Liver (tissue), 9 donors: ENCODE data around the gene CDCP2. TPM values are rescaled to one million over a fixed set of nuclear protein-coding genes. Genes with fewer than 3 reads are reported as not detected.

Experiments used
- DNase-seq: peaks from one replicate; pipeline ENCODE4 v3.0.0-alpha.2; 2017; ENCODE audit warnings: low spot score
- H3K27ac ChIP-seq, 2 donors: one replicate each; pipeline ENCODE4 v1.7.0; 2013; ENCODE audit warnings: inconsistent platforms in 2 of 2, low read length in 2 of 2, control low read depth in 1 of 2, low read depth in 1 of 2, mild to moderate bottlenecking in 1 of 2
- H3K27me3 ChIP-seq, 4 donors: one replicate each; pipeline versions ENCODE4 v1.6.1 to v1.7.0; 2013; ENCODE audit warnings: low read length in 3 of 4, inconsistent platforms in 1 of 4, mild to moderate bottlenecking in 1 of 4, moderate library complexity in 1 of 4; ENCODE audit not compliant: control insufficient read depth in 4 of 4, insufficient read depth in 4 of 4
- H3K36me3 ChIP-seq, 4 donors: one replicate each; pipeline versions ENCODE4 v1.6.1 to v1.7.0; 2013; ENCODE audit warnings: low read length in 3 of 4, mild to moderate bottlenecking in 3 of 4, low read depth in 1 of 4, moderate library complexity in 1 of 4; ENCODE audit not compliant: control insufficient read depth in 4 of 4, insufficient read depth in 3 of 4
- H3K4me1 ChIP-seq, 4 donors: one replicate each; pipeline versions ENCODE4 v1.6.1 to v1.7.0; 2013; ENCODE audit warnings: low read length in 3 of 4, mild to moderate bottlenecking in 3 of 4, moderate library complexity in 1 of 4; ENCODE audit not compliant: control insufficient read depth in 4 of 4, insufficient read depth in 4 of 4
- H3K4me3 ChIP-seq, 3 donors: one replicate each; pipeline versions ENCODE4 v1.6.1 to v1.7.0; 2013; ENCODE audit warnings: low read length in 3 of 3, control low read depth in 1 of 3, low read depth in 1 of 3, mild to moderate bottlenecking in 1 of 3
- H3K9ac ChIP-seq, 2 donors: one replicate each; pipeline ENCODE4 v1.7.0; 2013; ENCODE audit warnings: low read length in 2 of 2, mild to moderate bottlenecking in 2 of 2, moderate library complexity in 2 of 2, control low read depth in 1 of 2, low read depth in 1 of 2
- H3K9me3 ChIP-seq, 4 donors: one replicate each; pipeline versions ENCODE4 v1.6.1 to v1.7.0; 2013; ENCODE audit warnings: low read length in 3 of 4; ENCODE audit not compliant: control insufficient read depth in 4 of 4
- FOXA1 ChIP-seq: IDR thresholded peaks from 2 replicates; pipeline ENCODE4 v1.6.1; 2016; ENCODE audit warnings: antibody characterized with exemption
- FOXA2 ChIP-seq: IDR thresholded peaks from 2 replicates; pipeline ENCODE4 v1.6.1; 2016; ENCODE audit warnings: antibody characterized with exemption
- GABPA ChIP-seq, 2 donors: IDR thresholded peaks in 1 of 2; conservative IDR thresholded peaks in 1 of 2; 2 replicates each; pipeline ENCODE4 v1.6.1; 2016; ENCODE audit warnings: antibody characterized with exemption in 2 of 2, mild to moderate bottlenecking in 1 of 2, moderate library complexity in 1 of 2
- HNF4A ChIP-seq, 2 donors: conservative IDR thresholded peaks; 2 replicates each; pipeline ENCODE4 v1.6.1; 2016; ENCODE audit warnings: antibody characterized with exemption in 2 of 2, mild to moderate bottlenecking in 2 of 2
- JUND ChIP-seq, 2 donors: IDR thresholded peaks; 2 replicates each; pipeline ENCODE4 v1.6.1; 2016; ENCODE audit warnings: antibody characterized with exemption in 2 of 2
- NR2F2 ChIP-seq: IDR thresholded peaks from 2 replicates; pipeline ENCODE4 v1.6.1; 2016; ENCODE audit warnings: antibody characterized with exemption
- RXRA ChIP-seq, 2 donors: IDR thresholded peaks; 2 replicates each; pipeline ENCODE4 v1.6.1; 2017 to 2018; ENCODE audit warnings: antibody characterized with exemption in 2 of 2, mild to moderate bottlenecking in 1 of 2
- WGBS: extraction: QIAGEN DNeasy Blood & Tissue Kit; methylation state at CpG from one replicate; pipeline ENCODE4 v1.1.7; 2013; 5-methylcytosine and 5-hydroxymethylcytosine counted together
- polyA plus RNA-seq, 2 donors: library from polyadenylated mRNA; stranded (reverse) in 1 of 2; unstranded in 1 of 2; fragments of 200-250 nt in 1 of 2; fragments of >200 nt in 1 of 2; fragmentation: Nextera tagmentation in 1 of 2; extraction: Ambion mirVana in 1 of 2; gene quantifications; one replicate each; pipeline versions ENCODE4 v1.2.1 to v1.2.3, GENCODE V29; 2013 to 2015
- total RNA-seq, 2 donors: library from RNA; depleted of rRNA; stranded (reverse); fragments of >200 nt; gene quantifications; one replicate each; pipeline ENCODE4 v1.2.3, GENCODE V29; 2014
- TF ChIP-seq, protein P1 (sequence below): fragments of 150-350 bp; IDR thresholded peaks from 2 replicates; pipeline ENCODE4 v1.5.1; 2017; ENCODE audit warnings: improper control_type of control experiment, low read depth, low read length; ENCODE audit not compliant: missing input control
- TF ChIP-seq, protein P2 (sequence below): IDR thresholded peaks from 2 replicates; pipeline ENCODE4 v1.6.1; 2016; ENCODE audit warnings: antibody characterized with exemption
- TF ChIP-seq, protein P3 (sequence below): IDR thresholded peaks from 2 replicates; pipeline ENCODE4 v1.6.1; 2016; ENCODE audit warnings: antibody characterized with exemption
- TF ChIP-seq, protein P4 (sequence below): IDR thresholded peaks from 2 replicates; pipeline ENCODE4 v1.6.1; 2016; ENCODE audit warnings: antibody characterized with exemption
- TF ChIP-seq, protein P5 (sequence below): IDR thresholded peaks from 2 replicates; pipeline ENCODE4 v1.6.1; 2016; ENCODE audit warnings: antibody characterized with exemption, mild to moderate bottlenecking
- donor health status: healthy.
- donor health status: healthy.
- donor health status: healthy.
- donor health status: healthy.
- donor health status: healthy.

The CDCP2 gene
- total and polyA plus RNA-seq, 4 donors = under 0.01 TPM; not detected in 3

DNA sequence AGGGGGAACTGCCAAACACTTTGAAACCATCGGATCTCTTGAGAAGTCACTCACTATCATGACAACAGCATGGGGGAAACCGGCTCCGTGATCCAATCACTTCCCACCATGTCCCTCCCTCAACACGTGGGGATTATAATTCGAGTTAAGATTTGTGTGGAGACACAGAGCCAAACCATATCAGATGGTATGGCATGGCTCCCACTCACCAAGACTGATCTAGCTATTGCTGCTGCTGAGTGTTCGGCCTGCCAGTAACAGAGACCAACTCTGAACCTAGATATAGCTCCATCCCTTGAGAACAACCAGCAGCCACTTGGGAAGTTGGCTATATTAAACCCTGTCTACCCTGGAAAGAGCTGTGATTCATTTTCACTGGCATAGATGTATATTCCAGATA, 49.4 kb downstream of the CDCP2 start:
- DNase-seq = peak; percentile 1
- no peak overlapping the region for H3K27ac ChIP-seq
- no peaks in the 10 kb centered on the region for H3K27me3 ChIP-seq
- no peaks in the 10 kb centered on the region for H3K4me1 ChIP-seq
- 95% methylated on average over 6 of the region's 6 CpGs for WGBS
- H3K9ac ChIP-seq = no peak overlapping the region
- H3K9me3 ChIP-seq = no peaks in the 10 kb centered on the region
- H3K4me3 ChIP-seq = no peak overlapping the region
- TF ChIP-seq, protein P1, sequence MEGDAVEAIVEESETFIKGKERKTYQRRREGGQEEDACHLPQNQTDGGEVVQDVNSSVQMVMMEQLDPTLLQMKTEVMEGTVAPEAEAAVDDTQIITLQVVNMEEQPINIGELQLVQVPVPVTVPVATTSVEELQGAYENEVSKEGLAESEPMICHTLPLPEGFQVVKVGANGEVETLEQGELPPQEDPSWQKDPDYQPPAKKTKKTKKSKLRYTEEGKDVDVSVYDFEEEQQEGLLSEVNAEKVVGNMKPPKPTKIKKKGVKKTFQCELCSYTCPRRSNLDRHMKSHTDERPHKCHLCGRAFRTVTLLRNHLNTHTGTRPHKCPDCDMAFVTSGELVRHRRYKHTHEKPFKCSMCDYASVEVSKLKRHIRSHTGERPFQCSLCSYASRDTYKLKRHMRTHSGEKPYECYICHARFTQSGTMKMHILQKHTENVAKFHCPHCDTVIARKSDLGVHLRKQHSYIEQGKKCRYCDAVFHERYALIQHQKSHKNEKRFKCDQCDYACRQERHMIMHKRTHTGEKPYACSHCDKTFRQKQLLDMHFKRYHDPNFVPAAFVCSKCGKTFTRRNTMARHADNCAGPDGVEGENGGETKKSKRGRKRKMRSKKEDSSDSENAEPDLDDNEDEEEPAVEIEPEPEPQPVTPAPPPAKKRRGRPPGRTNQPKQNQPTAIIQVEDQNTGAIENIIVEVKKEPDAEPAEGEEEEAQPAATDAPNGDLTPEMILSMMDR = no peak
- TF ChIP-seq, protein P2, sequence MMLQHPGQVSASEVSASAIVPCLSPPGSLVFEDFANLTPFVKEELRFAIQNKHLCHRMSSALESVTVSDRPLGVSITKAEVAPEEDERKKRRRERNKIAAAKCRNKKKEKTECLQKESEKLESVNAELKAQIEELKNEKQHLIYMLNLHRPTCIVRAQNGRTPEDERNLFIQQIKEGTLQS = no peak
- no peak for TF ChIP-seq RXRA (IDR thresholded peaks at IDR 0.05)
- no peak for TF ChIP-seq NR2F2
- TF ChIP-seq, protein P3, sequence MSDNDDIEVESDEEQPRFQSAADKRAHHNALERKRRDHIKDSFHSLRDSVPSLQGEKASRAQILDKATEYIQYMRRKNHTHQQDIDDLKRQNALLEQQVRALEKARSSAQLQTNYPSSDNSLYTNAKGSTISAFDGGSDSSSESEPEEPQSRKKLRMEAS = no peak
- TF ChIP-seq, protein P4, sequence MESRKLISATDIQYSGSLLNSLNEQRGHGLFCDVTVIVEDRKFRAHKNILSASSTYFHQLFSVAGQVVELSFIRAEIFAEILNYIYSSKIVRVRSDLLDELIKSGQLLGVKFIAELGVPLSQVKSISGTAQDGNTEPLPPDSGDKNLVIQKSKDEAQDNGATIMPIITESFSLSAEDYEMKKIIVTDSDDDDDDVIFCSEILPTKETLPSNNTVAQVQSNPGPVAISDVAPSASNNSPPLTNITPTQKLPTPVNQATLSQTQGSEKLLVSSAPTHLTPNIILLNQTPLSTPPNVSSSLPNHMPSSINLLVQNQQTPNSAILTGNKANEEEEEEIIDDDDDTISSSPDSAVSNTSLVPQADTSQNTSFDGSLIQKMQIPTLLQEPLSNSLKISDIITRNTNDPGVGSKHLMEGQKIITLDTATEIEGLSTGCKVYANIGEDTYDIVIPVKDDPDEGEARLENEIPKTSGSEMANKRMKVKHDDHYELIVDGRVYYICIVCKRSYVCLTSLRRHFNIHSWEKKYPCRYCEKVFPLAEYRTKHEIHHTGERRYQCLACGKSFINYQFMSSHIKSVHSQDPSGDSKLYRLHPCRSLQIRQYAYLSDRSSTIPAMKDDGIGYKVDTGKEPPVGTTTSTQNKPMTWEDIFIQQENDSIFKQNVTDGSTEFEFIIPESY = no peak
- no peak for TF ChIP-seq JUND (IDR thresholded peaks at IDR 0.05)
- no peak for TF ChIP-seq FOXA1
- TF ChIP-seq, protein P5, sequence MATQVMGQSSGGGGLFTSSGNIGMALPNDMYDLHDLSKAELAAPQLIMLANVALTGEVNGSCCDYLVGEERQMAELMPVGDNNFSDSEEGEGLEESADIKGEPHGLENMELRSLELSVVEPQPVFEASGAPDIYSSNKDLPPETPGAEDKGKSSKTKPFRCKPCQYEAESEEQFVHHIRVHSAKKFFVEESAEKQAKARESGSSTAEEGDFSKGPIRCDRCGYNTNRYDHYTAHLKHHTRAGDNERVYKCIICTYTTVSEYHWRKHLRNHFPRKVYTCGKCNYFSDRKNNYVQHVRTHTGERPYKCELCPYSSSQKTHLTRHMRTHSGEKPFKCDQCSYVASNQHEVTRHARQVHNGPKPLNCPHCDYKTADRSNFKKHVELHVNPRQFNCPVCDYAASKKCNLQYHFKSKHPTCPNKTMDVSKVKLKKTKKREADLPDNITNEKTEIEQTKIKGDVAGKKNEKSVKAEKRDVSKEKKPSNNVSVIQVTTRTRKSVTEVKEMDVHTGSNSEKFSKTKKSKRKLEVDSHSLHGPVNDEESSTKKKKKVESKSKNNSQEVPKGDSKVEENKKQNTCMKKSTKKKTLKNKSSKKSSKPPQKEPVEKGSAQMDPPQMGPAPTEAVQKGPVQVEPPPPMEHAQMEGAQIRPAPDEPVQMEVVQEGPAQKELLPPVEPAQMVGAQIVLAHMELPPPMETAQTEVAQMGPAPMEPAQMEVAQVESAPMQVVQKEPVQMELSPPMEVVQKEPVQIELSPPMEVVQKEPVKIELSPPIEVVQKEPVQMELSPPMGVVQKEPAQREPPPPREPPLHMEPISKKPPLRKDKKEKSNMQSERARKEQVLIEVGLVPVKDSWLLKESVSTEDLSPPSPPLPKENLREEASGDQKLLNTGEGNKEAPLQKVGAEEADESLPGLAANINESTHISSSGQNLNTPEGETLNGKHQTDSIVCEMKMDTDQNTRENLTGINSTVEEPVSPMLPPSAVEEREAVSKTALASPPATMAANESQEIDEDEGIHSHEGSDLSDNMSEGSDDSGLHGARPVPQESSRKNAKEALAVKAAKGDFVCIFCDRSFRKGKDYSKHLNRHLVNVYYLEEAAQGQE = no peak
- H3K36me3 ChIP-seq = peaks cover 0 to 5% (median 0%) of the 10 kb centered on the region in 4 donors

DNA sequence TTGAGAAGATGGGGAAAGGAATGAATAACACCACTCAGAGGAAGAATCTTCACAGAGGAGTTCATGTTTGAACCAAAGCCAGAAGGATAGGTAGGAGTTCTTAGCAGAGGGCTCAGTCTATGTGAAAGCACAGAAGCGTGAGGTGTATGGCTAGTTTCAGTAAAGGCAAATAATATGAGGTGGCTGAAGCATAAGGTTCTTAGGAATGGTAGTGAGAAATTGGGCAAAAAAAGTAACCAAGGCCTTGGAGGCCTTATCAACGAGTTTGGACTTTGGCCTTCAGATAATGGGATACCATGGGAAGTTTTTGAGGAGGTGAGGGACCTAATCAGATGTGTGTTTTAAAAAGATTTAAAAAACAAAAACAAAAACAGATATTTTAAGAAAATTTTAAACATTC, 52.3 kb downstream of the CDCP2 start:
- H3K9me3 ChIP-seq = no peaks in the 10 kb centered on the region
- no peaks in the 10 kb centered on the region for H3K27me3 ChIP-seq
- no peak overlapping the region for H3K9ac ChIP-seq
- DNase-seq = no peak
- H3K4me3 ChIP-seq = no peak overlapping the region
- no peak for TF ChIP-seq FOXA2
- peak in 1 of 2 donors; percentile 20 for TF ChIP-seq HNF4A (conservative IDR thresholded peaks at IDR 0.05)
- no peak for TF ChIP-seq GABPA (IDR thresholded peaks at IDR 0.05 in 1 of 2, conservative IDR thresholded peaks at IDR 0.05 in 1 of 2)
- TF ChIP-seq, protein P5 = no peak
- peaks cover 0 to 5% (median under 1%) of the 10 kb centered on the region in 4 donors for H3K36me3 ChIP-seq
- WGBS = 46% methylated on average over 2 of the region's 2 CpGs
- H3K27ac ChIP-seq = no peak overlapping the region
- peaks cover 0 to 2% (median under 1%) of the 10 kb centered on the region in 4 donors for H3K4me1 ChIP-seq
